NCI-H748 (cell line): ENCODE data around the gene MSH2.

Experiments
- DNase-seq: peaks from one replicate; lab custom pipeline; 2025; ENCODE audit not compliant: unreplicated experiment; lab: John Stamatoyannopoulos, UW

The MSH2 gene

DNA sequence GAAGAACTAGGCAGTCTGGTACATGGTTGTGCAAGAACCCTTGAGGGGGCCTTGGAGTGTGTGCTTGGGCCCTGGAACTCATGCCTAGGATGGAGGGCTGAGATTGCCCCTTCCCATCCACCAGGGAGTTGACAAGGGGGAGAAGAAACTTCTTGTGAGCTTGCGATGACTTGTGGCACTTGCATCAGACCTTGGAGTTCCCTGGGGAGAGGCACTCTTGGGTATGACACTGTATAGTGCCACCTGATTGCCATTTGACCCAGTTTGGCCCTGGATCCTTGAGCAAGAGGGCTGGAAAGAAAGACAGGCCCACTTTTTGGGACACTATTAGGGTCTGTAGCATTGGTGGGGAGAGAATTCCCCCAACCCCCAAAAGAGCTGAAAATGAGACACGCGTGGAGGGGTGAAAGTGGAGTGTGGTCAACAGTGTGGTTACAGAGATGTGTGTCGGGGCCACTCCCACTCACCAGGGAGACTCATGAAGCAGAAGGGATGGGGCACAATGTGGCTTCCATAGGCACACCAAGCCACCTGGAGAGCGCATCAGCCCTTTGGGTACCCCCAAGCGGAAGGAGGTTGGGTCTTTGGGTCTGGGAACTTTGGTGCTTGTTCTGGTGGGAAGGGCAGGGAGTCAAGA, 101.3 kb downstream of the MSH2 start:
- DNase-seq: no peak

GRCh38 chr2:47506024-47506423, 103.1 kb downstream of the MSH2 start:
- no peak for DNase-seq

DNA sequence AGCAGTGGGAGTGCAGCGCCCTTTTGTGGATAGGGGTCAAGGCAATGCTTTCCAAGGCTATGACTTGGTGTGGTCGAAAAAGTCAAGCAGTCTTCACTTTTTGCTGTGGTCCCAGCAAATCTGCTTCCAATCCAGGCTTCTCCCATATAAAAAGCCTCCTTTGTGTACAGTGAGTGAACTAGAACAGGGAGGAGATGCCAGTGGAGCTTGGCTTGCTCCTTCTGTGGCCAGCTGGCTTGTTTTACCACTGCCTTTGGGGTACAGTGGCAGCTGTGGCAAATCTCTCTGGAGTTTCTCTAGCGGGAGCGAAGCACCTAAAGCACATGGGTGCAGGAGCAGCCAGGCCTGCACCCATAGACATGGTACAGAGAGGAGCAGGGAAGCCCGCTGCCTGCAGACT, 103.5 kb downstream of the MSH2 start:
- no peak for DNase-seq

DNA sequence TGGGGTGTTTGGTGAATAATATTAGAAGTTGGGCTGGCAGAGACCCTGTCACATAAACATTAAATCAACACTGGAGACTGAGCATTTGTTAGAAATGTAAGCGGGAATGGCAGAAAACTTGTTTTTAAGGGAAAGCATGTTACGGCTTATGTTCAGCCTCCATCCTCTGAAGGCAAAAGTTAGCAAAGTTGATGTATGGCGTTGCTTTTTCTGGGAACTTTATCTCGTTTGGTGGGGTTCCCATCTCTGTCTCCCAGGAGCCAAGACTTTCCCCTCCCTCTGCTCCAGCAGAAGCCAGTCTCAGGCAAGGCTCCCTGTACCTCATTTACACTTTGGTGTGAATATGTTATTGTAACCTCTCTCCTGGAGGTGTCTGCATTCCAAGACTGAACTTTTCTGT, 105.1 kb downstream of the MSH2 start:
- DNase-seq: no peak

GRCh38 chr2:47508641-47509040, 105.7 kb downstream of the MSH2 start:
- no peak for DNase-seq

DNA sequence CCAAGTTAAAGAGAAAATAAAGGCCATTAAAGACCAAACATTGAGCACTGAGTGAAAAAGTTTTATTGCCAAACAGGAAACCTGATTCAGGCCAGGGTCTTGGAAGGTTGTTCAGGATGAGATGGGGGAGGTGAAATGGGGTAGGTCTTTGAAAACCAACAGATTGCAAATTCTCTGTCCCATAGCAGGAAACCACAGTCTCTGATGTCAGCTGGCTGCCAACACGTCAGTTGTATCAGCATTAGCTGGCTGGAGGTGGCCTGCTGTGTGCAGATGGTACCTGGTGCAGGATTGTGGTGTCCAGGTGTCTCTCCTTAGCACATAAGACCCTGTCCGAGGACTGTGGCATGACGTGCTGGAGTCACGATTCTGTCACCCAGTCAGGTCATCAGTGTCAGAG, 106.3 kb downstream of the MSH2 start:
- DNase-seq: no peak

GRCh38 chr2:47509821-47510385, 106.9 kb downstream of the MSH2 start:
- DNase-seq: no peak

GRCh38 chr2:47510745-47511144, 107.8 kb downstream of the MSH2 start:
- DNase-seq: no peak

DNA sequence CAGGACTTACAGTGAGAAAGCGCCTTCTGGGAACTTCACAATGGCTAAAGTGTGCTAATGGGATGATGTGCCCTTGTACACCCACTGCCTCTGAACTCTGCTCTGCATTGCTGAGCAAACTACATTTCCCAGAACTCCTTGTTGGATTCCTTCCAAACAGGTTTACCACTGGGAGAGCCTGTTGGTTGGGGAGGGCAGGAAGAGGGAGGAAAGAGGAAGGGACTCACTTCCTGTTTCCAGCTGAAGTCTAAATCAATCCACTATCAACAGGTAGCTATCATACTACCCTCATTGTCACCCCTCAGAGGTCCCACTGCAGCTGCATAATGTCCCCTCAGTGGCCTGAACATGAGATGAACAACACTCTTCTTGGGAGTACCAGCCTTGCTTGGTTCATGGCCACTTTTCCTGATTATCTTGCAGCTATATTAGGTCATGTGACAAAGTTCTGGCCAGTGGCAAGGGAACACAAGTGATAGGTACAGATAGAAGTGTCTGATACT, 109.7 kb downstream of the MSH2 start:
- peak; percentile 24 for DNase-seq

DNA sequence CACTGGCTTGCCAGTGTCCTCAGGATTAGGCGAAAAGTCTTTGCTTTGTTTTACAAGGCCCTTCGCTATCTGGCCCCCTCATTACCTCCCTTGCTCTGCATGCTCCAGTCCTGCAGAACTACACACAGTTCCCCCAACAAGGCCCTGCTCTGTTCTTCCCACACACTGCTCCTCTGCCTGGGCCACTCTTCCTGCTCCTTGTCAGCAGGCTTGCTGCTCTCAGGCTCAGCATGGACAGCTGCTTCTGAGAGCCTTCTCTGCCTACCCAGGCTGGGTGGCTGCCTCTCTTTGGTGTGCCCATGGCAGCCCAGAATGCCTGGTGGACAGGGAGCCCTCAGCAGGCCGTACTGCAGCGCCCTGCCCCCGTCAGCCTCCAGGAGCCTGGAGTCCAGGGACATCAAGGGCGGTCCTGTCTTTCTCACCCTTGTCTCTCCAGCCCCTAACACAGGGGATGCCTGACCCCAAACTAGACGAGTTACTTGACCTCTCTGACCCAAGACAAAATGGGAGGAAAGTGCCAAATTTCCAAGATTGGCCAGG, 111.1 kb downstream of the MSH2 start:
- no peak for DNase-seq

DNA sequence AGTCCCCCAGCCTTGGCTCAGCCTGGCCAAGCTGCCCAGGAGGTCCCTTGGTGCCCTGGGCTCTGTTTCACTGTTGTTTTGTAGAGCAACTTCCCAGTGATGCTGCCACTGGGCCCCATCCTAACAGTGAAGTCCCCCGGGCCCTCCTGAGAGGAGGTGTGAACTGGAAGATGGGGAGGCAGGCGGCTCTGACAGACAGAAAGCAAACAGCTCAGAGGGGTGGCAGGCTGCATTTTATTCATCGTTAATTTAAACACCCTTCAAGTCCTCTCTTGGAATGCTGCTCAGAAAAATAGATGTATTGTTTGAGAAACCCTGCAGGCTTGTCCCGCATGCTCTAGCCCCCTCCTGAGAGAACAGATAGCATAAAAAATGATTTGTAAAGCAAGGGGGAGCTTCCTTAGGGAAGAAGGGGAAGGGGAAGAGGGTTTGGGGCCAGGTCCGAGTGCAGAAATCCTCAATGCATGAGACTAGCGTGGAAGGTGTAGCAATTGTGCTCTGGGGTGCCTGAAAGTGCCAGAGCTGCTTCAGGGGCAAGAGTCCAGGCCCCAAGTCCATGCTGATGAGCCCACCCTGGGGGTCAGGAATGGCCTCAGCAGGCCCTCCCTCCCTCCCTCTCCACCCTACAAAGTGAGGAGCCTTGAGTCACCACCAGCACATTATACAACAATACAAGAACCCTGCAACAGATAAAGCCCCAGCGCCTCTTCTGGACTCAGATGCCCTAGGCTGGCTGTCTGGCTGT, 113.6 kb downstream of the MSH2 start:
- DNase-seq: no peak

DNA sequence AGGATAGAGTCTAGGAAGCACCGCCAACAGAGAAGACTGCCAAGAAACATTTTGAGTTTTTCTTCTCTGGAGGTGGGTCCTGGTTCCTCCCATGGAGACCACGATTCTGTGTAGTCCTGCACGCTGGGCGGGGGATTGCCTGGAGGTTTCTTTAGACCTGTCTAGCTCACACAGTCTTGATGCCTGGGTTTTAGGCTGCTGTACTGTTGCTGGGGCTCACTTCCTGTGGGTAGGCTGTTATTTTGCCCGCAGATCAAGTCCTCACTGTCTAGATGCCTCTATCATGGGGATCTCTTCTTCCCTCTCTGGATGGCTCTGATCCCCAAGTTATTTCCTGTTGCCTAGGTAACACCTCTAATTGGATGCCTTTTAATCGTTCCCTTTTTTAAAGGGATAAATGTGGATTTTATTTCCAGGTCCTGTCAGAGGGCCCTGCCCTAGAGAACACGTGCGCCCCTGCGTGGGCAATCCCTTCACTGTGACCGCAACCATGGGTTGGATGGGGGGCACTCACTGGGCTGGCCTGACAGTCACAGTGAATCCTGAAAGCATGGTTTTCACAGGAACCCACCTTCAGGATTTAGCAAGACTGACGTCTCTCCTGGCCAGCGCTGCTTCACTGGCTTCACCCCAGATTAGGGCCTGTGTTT, 115.7 kb downstream of the MSH2 start:
- no peak for DNase-seq

- no peak for DNase-seq
Measured at GRCh38 chr2:47519147-47519537, 116.2 kb downstream of the MSH2 start.

DNA sequence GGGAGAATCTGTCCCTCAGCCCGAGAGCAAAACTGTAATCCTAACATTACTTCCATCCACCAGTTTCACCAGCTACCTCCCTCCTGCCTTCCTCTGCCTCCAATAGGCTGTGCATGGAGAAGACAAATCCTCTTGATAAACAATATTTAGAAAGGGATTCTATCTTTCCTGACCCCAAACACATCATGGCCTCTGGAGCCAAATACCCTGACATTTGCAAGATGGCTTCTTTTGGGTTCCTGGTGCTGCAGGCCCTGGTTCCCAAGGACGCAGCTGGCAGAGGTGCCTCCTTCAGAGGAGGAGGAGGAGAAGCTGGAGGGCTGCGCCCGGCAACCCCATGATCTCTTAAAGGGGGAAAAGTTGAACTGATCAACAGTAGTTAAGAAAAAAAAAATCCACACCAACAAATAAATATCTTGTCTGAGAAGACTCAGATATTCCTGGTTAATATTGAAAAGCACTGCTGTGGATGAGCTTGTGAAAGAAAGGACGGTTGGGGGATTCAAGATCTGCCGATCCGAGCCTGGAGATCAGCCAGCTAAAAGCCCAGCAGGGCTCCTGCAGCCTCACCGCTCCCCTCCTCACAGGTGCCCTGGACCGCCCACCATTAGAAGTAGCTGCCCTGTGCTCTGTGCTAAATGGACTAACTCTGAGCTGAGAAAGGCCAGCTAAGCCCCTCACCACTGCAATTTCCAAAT, 116.8 kb downstream of the MSH2 start:
- no peak for DNase-seq

DNA sequence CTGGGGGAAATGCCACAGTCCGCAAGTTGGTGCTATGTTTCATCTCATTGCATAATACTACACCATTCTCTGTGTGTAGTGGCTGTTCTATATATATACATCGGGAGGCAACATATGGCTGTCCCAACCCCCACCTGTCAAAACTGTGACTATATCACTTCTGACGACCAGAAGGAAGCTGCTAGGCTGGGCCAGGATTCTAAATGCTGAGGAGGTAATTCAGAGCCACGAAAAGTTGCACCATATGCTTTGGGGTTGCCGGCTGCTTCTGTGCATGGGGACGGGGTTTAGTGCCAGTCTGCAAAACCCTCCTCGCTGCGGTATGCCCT, 117.3 kb downstream of the MSH2 start:
- no peak for DNase-seq

DNA sequence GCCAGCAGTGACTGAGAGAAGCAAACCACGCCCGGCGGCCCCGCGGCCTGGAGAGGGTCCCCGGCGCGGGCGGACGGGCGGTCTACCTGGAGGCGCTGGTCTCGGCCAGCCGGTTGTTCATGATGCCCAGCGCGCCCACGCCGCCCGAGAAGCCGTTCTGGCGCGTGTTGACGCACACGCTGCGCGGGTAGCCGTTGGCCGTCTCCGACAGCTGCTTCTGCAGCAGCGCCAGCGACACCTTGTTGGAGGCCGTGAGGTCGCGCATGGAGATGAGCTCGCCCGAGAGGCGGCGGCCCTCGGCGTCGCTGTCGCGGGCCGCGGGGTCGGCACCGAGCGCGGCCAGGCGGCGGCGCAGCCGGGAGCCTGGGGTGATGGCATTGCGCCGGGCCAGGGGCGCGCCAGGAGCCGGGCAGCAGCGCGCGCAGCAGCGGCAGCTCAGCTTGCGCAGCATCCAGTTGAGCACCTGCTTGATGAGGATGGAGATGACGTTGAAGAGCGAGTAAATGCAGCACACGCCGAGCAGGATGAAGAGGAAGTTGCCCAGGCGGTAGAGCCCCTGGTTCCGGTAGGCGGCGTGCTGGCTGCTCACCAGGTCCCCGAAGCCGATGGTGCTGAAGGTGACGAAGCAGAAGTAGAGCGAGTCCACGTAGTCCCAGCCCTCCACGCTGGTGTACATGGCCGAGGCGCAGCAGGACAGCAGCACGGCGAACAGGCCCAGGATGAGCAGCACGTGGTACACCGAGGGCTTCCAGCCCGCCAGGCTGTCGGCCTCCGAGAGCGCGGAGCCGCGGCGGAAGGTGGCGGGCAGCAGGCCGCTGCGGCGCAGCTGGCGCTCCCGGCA, 118.1 kb downstream of the MSH2 start:
- peak; percentile 86 for DNase-seq

DNA sequence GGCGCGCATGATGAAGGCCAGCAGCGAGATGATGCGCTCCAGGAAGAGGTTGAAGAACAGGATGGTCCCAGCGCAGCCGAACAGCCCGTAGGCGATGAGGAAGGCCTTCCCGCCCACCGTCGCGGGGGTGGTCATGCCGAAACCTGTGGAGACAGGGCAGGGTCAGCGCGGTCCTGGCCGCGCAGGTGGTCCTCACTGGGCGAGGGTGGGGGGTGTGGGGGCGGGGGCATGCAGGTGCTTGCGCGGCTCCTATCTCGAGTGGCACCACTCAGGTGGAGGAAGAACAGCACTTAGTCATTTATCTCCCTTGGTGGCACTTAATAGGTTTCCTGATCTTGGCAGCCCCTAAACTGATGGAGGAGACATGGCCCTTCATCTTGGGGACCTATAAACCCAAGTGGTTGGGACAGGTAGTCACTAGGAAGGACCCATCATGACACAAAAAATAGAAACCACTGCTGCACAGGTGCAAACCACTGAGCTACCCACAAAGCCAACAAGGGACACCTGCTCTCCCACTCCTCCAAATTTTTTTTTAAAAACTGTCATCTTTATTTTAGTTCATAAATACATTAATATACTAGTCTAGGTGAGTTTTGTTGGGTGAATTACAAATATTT, 118.8 kb downstream of the MSH2 start:
- peak; percentile 39 for DNase-seq

GRCh38 chr2:47525167-47525566, 122.2 kb downstream of the MSH2 start:
- no peak for DNase-seq

- no peak for DNase-seq
Measured at GRCh38 chr2:47528455-47528854, 125.5 kb downstream of the MSH2 start.

DNA sequence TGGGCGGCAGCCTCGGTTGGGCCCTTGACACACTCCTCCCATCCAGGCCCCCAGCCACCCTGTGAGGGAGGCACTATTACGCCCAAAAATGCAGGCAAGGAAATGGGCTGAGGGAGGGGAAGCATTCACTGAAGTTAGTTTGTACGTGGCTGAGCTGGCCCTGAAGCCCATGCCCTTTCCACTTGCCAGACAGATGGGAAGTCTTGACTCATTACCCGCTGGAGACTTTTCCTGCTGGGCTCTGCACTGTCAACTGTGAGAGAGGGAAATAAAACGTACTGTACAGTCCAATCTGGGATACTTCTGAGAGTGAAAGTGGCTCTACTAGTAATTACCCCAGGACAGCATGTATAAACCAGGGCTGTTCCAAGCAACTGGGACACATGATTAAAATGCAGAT, 125.9 kb downstream of the MSH2 start:
- DNase-seq: no peak
